ENCODE results near the gene SYDE2.

DNA sequence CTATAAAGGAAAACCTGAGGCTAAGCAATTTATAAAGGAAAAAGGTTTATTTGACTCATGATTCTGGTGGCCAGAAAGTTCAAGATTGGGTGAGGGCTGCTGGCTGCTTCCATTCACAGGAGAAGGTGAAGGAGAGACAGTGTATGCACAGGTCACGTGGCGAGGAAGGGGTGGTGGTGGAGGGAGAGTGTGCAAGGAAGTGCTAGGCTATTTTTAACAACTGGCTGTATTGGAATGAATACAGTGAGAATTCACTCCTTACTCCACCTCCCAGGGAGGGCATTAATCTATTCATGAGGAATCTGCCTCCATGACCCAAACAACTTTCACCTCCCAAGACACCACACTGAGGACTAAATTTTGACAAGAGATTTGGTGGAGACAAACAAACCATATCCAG, 51.0 kb downstream of the SYDE2 start:
- TF ChIP-seq TAF1 (IDR thresholded peaks at IDR 0.05; ENCODE audit: borderline replicate concordance, insufficient read depth, low read length) = no peak
- TF ChIP-seq, protein P1, sequence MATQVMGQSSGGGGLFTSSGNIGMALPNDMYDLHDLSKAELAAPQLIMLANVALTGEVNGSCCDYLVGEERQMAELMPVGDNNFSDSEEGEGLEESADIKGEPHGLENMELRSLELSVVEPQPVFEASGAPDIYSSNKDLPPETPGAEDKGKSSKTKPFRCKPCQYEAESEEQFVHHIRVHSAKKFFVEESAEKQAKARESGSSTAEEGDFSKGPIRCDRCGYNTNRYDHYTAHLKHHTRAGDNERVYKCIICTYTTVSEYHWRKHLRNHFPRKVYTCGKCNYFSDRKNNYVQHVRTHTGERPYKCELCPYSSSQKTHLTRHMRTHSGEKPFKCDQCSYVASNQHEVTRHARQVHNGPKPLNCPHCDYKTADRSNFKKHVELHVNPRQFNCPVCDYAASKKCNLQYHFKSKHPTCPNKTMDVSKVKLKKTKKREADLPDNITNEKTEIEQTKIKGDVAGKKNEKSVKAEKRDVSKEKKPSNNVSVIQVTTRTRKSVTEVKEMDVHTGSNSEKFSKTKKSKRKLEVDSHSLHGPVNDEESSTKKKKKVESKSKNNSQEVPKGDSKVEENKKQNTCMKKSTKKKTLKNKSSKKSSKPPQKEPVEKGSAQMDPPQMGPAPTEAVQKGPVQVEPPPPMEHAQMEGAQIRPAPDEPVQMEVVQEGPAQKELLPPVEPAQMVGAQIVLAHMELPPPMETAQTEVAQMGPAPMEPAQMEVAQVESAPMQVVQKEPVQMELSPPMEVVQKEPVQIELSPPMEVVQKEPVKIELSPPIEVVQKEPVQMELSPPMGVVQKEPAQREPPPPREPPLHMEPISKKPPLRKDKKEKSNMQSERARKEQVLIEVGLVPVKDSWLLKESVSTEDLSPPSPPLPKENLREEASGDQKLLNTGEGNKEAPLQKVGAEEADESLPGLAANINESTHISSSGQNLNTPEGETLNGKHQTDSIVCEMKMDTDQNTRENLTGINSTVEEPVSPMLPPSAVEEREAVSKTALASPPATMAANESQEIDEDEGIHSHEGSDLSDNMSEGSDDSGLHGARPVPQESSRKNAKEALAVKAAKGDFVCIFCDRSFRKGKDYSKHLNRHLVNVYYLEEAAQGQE (IDR thresholded peaks at IDR 0.05; ENCODE audit: insufficient read depth in 1 of 2, low read depth in 2 of 2, low read length in 2 of 2) = no peak
